ENCODE measurements around the gene GPR18. TPM values are rescaled to one million over a fixed set of nuclear protein-coding genes. Genes with fewer than 3 reads are reported as not detected.

Gene GPR18
- total RNA-seq, 1 experiment from 2014 or later: not detected

- H3K36me3 ChIP-seq (ENCODE audit: low read depth): 0 out of 2 replicates have a peak, but pooled peaks cover 6% of the 10 kb centered on the region
- no peaks in the 10 kb centered on the region for H3K9me3 ChIP-seq (ENCODE audit: insufficient read depth, low read depth)
- H3K27ac ChIP-seq: no peak overlapping the region
- BruUV-seq (replicated peaks): no TSS peak
- no peak overlapping the region for H2AFZ ChIP-seq
- DNase-seq: no peak
- H3K4me2 ChIP-seq: no peak overlapping the region
- H3K4me1 ChIP-seq (replicated peaks; ENCODE audit: insufficient read depth): no peaks in the 10 kb centered on the region
- no peak for TF ChIP-seq CTCF (conservative IDR thresholded peaks at IDR 0.05)
- ChIA-PET CTCF (no interaction called here), POLR2A (ENCODE audit: unreplicated experiment) (no interaction called here)
- H3K9me2 ChIP-seq (ENCODE audit: insufficient read depth): no peaks in the 10 kb centered on the region
- no peaks in the 10 kb centered on the region; the same call in none of the 2 replicates for H3F3A ChIP-seq (ENCODE audit: insufficient read depth, low read depth)
- H3K27me3 ChIP-seq (ENCODE audit: insufficient read depth, low read depth): no peaks in the 10 kb centered on the region
- no peak overlapping the region for H3K4me3 ChIP-seq
- peaks cover 13% of the 10 kb centered on the region for H4K20me1 ChIP-seq (ENCODE audit: insufficient read depth)
- peaks cover 6% of the 10 kb centered on the region; the same call in 1 of the 2 replicates for H3K79me2 ChIP-seq (ENCODE audit: low read depth)
- intact Hi-C loops (cut with micrococcal nuclease; ENCODE audit: unreplicated experiment): no loop called here
These were observed 43.1 kb upstream of the GPR18 start for GRCh38 chr13:99301056-99301838.

GRCh38 chr13:99299920-99300341 lies 41.8 kb upstream of the GPR18 start:
- peaks cover 14% of the 10 kb centered on the region; the same call in 1 of the 2 replicates for H3K36me3 ChIP-seq (ENCODE audit: low read depth)
- peaks cover 20% of the 10 kb centered on the region for H4K20me1 ChIP-seq (ENCODE audit: insufficient read depth)
- no peak overlapping the region for H2AFZ ChIP-seq
- H3K9me2 ChIP-seq (ENCODE audit: insufficient read depth): no peaks in the 10 kb centered on the region
- CTCF ChIA-PET: no interaction called here
- POLR2A ChIA-PET (ENCODE audit: unreplicated experiment): interaction anchor here (0.6 kb wide), 1 partner anchor 1231 kb away, joined by 3 read pairs; no protein-coding TSS in a partner anchor
- no peaks in the 10 kb centered on the region; the same call in none of the 2 replicates for H3F3A ChIP-seq (ENCODE audit: insufficient read depth, low read depth)
- H3K27ac ChIP-seq: no peak overlapping the region
- peaks cover 3% of the 10 kb centered on the region; the same call in 1 of the 2 replicates for H3K79me2 ChIP-seq (ENCODE audit: low read depth)
- no peak overlapping the region for H3K4me2 ChIP-seq
- no peaks in the 10 kb centered on the region for H3K27me3 ChIP-seq (ENCODE audit: insufficient read depth, low read depth)
- intact Hi-C loops (cut with micrococcal nuclease; ENCODE audit: unreplicated experiment): no loop called here
- TF ChIP-seq CTCF (conservative IDR thresholded peaks at IDR 0.05) (no peak), EZH2 (IDR thresholded peaks at IDR 0.05; ENCODE audit: low read depth) (no peak)
- H3K4me1 ChIP-seq (replicated peaks; ENCODE audit: insufficient read depth): no peaks in the 10 kb centered on the region
- BruUV-seq (replicated peaks): no TSS peak
- DNase-seq: no peak
- H3K4me3 ChIP-seq: no peak overlapping the region
- no peaks in the 10 kb centered on the region for H3K9me3 ChIP-seq (ENCODE audit: insufficient read depth, low read depth)

DNA sequence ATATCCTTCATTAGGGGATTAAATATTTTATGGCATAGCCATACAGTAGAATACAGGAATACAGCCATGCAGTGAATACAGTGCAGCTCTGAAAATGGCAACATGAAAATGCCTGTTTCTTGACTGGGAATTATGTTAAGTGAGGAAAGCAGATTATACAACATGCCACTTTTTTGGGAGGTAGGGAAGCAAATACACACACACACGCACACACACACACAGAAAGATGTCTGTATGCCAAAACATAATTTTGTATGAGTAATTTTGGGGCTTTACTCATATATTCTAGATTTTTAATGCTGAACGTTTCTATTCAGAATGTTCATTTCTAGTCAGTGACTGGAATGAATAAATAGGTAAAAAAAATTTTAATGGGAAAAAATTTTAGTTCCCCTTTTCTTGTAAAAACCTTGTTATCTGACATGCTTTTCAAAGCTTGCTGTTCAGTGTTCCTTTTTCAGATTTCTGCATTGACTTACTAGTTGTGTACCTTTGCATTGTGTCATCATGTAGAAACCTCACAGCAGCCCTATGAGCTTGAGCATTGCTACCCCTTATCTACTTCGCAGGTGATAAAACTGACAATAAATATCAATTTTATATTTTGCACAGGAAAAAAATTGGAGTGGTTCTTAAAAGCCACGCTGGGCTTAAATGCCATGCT lies 41.2 kb upstream of the GPR18 start:
- H3K4me3 ChIP-seq: no peak overlapping the region
- no peak for DNase-seq
- no peak overlapping the region for H3K4me2 ChIP-seq
- no peak overlapping the region for H3K27ac ChIP-seq
- H3K9me2 ChIP-seq (ENCODE audit: insufficient read depth): no peaks in the 10 kb centered on the region
- peaks cover under 1% of the 10 kb centered on the region for H3F3A ChIP-seq (ENCODE audit: insufficient read depth, low read depth)
- H3K79me2 ChIP-seq (ENCODE audit: low read depth): peaks cover 5% of the 10 kb centered on the region
- H3K27me3 ChIP-seq (ENCODE audit: insufficient read depth, low read depth): no peaks in the 10 kb centered on the region
- no TSS peak for BruUV-seq (replicated peaks)
- TF ChIP-seq CTCF (conservative IDR thresholded peaks at IDR 0.05): no peak
- H4K20me1 ChIP-seq (ENCODE audit: insufficient read depth): peaks cover 23% of the 10 kb centered on the region
- H3K36me3 ChIP-seq (ENCODE audit: low read depth): peaks cover 15% of the 10 kb centered on the region; the same call in 1 of the 2 replicates
- no peak overlapping the region for H2AFZ ChIP-seq
- intact Hi-C loops (cut with micrococcal nuclease; ENCODE audit: unreplicated experiment): no loop called here
- CTCF ChIA-PET: no interaction called here
- H3K9me3 ChIP-seq (ENCODE audit: insufficient read depth, low read depth): no peaks in the 10 kb centered on the region
- H3K4me1 ChIP-seq (replicated peaks; ENCODE audit: insufficient read depth): no peaks in the 10 kb centered on the region
- POLR2A ChIA-PET (ENCODE audit: unreplicated experiment): no interaction called here

All from PC-9 (cell line).